Measurements from ENCODE around the gene ZNF440.
"Not testable (repeated sequence)": the region's sequence is repeated elsewhere in the genome, so short reads cannot be mapped to it uniquely, and the experiment has no call there.

The ZNF440 gene

GRCh38 chr19:11814029-11814699 lies at the start of gene ZNF440:
TSS of gene ZNF440 (plus strand) at chr19:11814273. CDS start at chr19:11814448, 175 bp downstream.
- DNase-seq (ENCODE audit: low read depth) = peak; percentile 89
- peak within 1 kb of the TSS; percentile 98 for H3K4me3 ChIP-seq (ENCODE audit: low read length)
- no peak for TF ChIP-seq CTCF (conservative IDR thresholded peaks at IDR 0.05; ENCODE audit: low read length)

- peak within 1 kb of the TSS; percentile 86 for H3K4me3 ChIP-seq (ENCODE audit: low read length)
- peak; percentile 93 for DNase-seq (ENCODE audit: low read depth)
Measured at GRCh38 chr19:11766597-11767591, 47.2 kb upstream of the ZNF440 start, which contains the start of gene ZNF441. TSS of gene ZNF441 (plus strand) at chr19:11767000. CDS start at chr19:11767194, 194 bp downstream.

GRCh38 chr19:11767633-11768133 lies 46.4 kb upstream of the ZNF440 start:
- TF ChIP-seq CTCF (conservative IDR thresholded peaks at IDR 0.05; ENCODE audit: low read length) = no peak
- peak overlapping the region; percentile 86 for H3K4me3 ChIP-seq (ENCODE audit: low read length)
- DNase-seq (ENCODE audit: low read depth) = peak; percentile 43

More at GRCh38 chr19:11766597-11767591, 47.2 kb upstream of the ZNF440 start, which contains the start of gene ZNF441:
- no peak; the same call in 1 of the 2 replicates for TF ChIP-seq CTCF (conservative IDR thresholded peaks at IDR 0.05; ENCODE audit: low read length)

GRCh38 chr19:11769995-11770394 lies 44.1 kb upstream of the ZNF440 start:
- no peak for TF ChIP-seq CTCF (conservative IDR thresholded peaks at IDR 0.05; ENCODE audit: low read length)
- no peak overlapping the region for H3K4me3 ChIP-seq (ENCODE audit: low read length)
- no peak for DNase-seq (ENCODE audit: low read depth)

GRCh38 chr19:11771520-11771919 lies 42.6 kb upstream of the ZNF440 start:
- H3K4me3 ChIP-seq (ENCODE audit: low read length); DNase-seq (ENCODE audit: low read depth): not testable (repeated sequence)
- 0 out of 2 replicates have a peak, but pooled peaks have one; percentile 5 for TF ChIP-seq CTCF (conservative IDR thresholded peaks at IDR 0.05; ENCODE audit: low read length)

- DNase-seq (ENCODE audit: low read depth); H3K4me3 ChIP-seq (ENCODE audit: low read length): not testable (repeated sequence)
Measured at GRCh38 chr19:11776669-11777068, 37.4 kb upstream of the ZNF440 start.

- DNase-seq (ENCODE audit: low read depth) = no peak
Measured at GRCh38 chr19:11780431-11781020, 33.5 kb upstream of the ZNF440 start.

More at GRCh38 chr19:11780431-11781020, 33.5 kb upstream of the ZNF440 start:
- H3K4me3 ChIP-seq (ENCODE audit: low read length) = no peak overlapping the region
- TF ChIP-seq CTCF (conservative IDR thresholded peaks at IDR 0.05; ENCODE audit: low read length) = no peak
